Measurements from ENCODE around the gene ERP29.
"Not testable (repeated sequence)": the region's sequence is repeated elsewhere in the genome, so short reads cannot be mapped to it uniquely, and the experiment has no call there.

The ERP29 gene

GRCh38 chr12:112036614-112037013, 23.4 kb downstream of the ERP29 start:
- not testable (repeated sequence) for H3K27ac ChIP-seq (ENCODE audit: low read depth, low read length)
- peaks cover 50% of the 10 kb centered on the region for H3K36me3 ChIP-seq (ENCODE audit: insufficient read depth, low read length)

GRCh38 chr12:112046003-112046402, 32.8 kb downstream of the ERP29 start:
- Histone ChIP-seq H3K27me3 (ENCODE audit: insufficient read depth, low read length) (no peaks in the 10 kb centered on the region), H3K4me3 (ENCODE audit: low read depth, low read length) (no peak overlapping the region), H3K27ac (ENCODE audit: low read depth, low read length) (no peak overlapping the region), H3K36me3 (ENCODE audit: insufficient read depth, low read length) (peaks cover 43% of the 10 kb centered on the region), H3K4me1 (ENCODE audit: control insufficient read depth, insufficient read depth, low read length, unreplicated experiment) (no peaks in the 10 kb centered on the region), H3K79me2 (ENCODE audit: control insufficient read depth, insufficient read depth, low read length, unreplicated experiment) (peaks cover 2% of the 10 kb centered on the region), H2AFZ (ENCODE audit: low read length, unreplicated experiment) (no peak overlapping the region)

More at GRCh38 chr12:112036614-112037013, 23.4 kb downstream of the ERP29 start:
- not testable (repeated sequence) for H3K4me3 ChIP-seq (ENCODE audit: low read depth, low read length); H3K4me1 ChIP-seq (ENCODE audit: control insufficient read depth, insufficient read depth, low read length, unreplicated experiment); H3K27me3 ChIP-seq (ENCODE audit: insufficient read depth, low read length); H2AFZ ChIP-seq (ENCODE audit: low read length, unreplicated experiment); H3K79me2 ChIP-seq (ENCODE audit: control insufficient read depth, insufficient read depth, low read length, unreplicated experiment)

GRCh38 chr12:112049351-112049750, 36.1 kb downstream of the ERP29 start:
- peaks cover 54% of the 10 kb centered on the region for H3K36me3 ChIP-seq (ENCODE audit: insufficient read depth, low read length)
- no peak overlapping the region for H3K4me3 ChIP-seq (ENCODE audit: low read depth, low read length)
- H3K27ac ChIP-seq (ENCODE audit: low read depth, low read length) = no peak overlapping the region
- peaks cover 4% of the 10 kb centered on the region for H3K4me1 ChIP-seq (ENCODE audit: control insufficient read depth, insufficient read depth, low read length, unreplicated experiment)
- no peak overlapping the region for H2AFZ ChIP-seq (ENCODE audit: low read length, unreplicated experiment)
- H3K27me3 ChIP-seq (ENCODE audit: insufficient read depth, low read length) = no peaks in the 10 kb centered on the region
- H3K79me2 ChIP-seq (ENCODE audit: control insufficient read depth, insufficient read depth, low read length, unreplicated experiment) = peaks cover 12% of the 10 kb centered on the region

- H2AFZ ChIP-seq (ENCODE audit: low read length, unreplicated experiment) = no peak overlapping the region
- no peaks in the 10 kb centered on the region for H3K79me2 ChIP-seq (ENCODE audit: control insufficient read depth, insufficient read depth, low read length, unreplicated experiment)
- peaks cover 13% of the 10 kb centered on the region for H3K36me3 ChIP-seq (ENCODE audit: insufficient read depth, low read length)
Measured at GRCh38 chr12:112061137-112061536, 47.9 kb downstream of the ERP29 start.

GRCh38 chr12:112063273-112063672, 50.0 kb downstream of the ERP29 start:
- Histone ChIP-seq H3K79me2 (ENCODE audit: control insufficient read depth, insufficient read depth, low read length, unreplicated experiment) (no peaks in the 10 kb centered on the region), H3K27me3 (ENCODE audit: insufficient read depth, low read length) (no peaks in the 10 kb centered on the region), H3K27ac (ENCODE audit: low read depth, low read length) (no peak overlapping the region), H2AFZ (ENCODE audit: low read length, unreplicated experiment) (no peak overlapping the region), H3K36me3 (ENCODE audit: insufficient read depth, low read length) (peaks cover 27% of the 10 kb centered on the region), H3K4me3 (ENCODE audit: low read depth, low read length) (no peak overlapping the region), H3K4me1 (ENCODE audit: control insufficient read depth, insufficient read depth, low read length, unreplicated experiment) (no peaks in the 10 kb centered on the region)

More at GRCh38 chr12:112061137-112061536, 47.9 kb downstream of the ERP29 start:
- Histone ChIP-seq H3K4me1 (ENCODE audit: control insufficient read depth, insufficient read depth, low read length, unreplicated experiment) (no peaks in the 10 kb centered on the region), H3K4me3 (ENCODE audit: low read depth, low read length) (no peak overlapping the region), H3K27ac (ENCODE audit: low read depth, low read length) (no peak overlapping the region), H3K27me3 (ENCODE audit: insufficient read depth, low read length) (no peaks in the 10 kb centered on the region)

- peaks cover 24% of the 10 kb centered on the region for H3K36me3 ChIP-seq (ENCODE audit: insufficient read depth, low read length)
- H2AFZ ChIP-seq (ENCODE audit: low read length, unreplicated experiment) = no peak overlapping the region
- no peak overlapping the region for H3K27ac ChIP-seq (ENCODE audit: low read depth, low read length)
- H3K79me2 ChIP-seq (ENCODE audit: control insufficient read depth, insufficient read depth, low read length, unreplicated experiment) = no peaks in the 10 kb centered on the region
- no peaks in the 10 kb centered on the region for H3K27me3 ChIP-seq (ENCODE audit: insufficient read depth, low read length)
- no peaks in the 10 kb centered on the region for H3K4me1 ChIP-seq (ENCODE audit: control insufficient read depth, insufficient read depth, low read length, unreplicated experiment)
- no peak overlapping the region for H3K4me3 ChIP-seq (ENCODE audit: low read depth, low read length)
Measured at GRCh38 chr12:112066566-112066965, 53.3 kb downstream of the ERP29 start.
